GM12872 (cell line): ENCODE measurements around the gene RBMS1.

ENCODE experiments used
- TF ChIP-seq, protein P1 (sequence below): IDR thresholded peaks from 3 replicates; pipeline ENCODE4 v1.5.1; 2011; ENCODE audit warnings: low read depth, mild to moderate bottlenecking, low read length, moderate library complexity; ENCODE audit not compliant: insufficient read depth

RBMS1 gene

DNA sequence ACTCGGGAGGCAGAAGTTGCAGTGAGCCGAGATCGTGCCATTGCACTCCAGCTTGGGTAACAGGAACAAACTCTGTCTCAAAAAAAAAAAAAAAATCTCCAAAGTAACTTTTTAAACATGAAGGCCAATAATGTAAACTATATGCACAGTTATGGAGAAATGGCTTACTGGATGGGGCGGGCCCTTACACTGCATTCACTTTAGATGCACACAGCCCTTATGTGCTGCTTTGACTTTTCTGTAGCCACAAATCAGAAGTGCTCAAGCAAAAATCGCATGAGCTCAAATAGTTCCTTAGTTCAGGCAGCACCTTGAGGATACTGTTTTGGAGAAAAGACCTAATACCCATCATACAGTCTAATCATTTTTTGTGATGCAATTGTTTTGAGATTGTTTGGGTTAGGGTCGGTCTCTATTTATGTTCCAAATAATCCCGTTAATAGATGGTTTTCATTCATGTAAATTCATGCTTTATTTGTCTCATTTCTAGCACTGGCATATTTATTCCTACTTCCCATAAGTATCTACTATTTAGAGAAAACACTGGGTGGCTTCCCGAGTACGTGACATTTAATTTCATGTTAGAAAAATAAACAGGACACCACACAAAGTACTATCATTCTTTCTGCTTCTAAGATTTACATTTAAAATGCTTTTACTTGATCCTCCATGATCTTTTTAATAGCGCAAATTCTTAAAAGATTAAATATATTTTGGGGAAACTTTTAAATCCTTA lies 34.7 kb downstream of the RBMS1 start:
- TF ChIP-seq, protein P1, sequence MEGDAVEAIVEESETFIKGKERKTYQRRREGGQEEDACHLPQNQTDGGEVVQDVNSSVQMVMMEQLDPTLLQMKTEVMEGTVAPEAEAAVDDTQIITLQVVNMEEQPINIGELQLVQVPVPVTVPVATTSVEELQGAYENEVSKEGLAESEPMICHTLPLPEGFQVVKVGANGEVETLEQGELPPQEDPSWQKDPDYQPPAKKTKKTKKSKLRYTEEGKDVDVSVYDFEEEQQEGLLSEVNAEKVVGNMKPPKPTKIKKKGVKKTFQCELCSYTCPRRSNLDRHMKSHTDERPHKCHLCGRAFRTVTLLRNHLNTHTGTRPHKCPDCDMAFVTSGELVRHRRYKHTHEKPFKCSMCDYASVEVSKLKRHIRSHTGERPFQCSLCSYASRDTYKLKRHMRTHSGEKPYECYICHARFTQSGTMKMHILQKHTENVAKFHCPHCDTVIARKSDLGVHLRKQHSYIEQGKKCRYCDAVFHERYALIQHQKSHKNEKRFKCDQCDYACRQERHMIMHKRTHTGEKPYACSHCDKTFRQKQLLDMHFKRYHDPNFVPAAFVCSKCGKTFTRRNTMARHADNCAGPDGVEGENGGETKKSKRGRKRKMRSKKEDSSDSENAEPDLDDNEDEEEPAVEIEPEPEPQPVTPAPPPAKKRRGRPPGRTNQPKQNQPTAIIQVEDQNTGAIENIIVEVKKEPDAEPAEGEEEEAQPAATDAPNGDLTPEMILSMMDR, result no peak

DNA sequence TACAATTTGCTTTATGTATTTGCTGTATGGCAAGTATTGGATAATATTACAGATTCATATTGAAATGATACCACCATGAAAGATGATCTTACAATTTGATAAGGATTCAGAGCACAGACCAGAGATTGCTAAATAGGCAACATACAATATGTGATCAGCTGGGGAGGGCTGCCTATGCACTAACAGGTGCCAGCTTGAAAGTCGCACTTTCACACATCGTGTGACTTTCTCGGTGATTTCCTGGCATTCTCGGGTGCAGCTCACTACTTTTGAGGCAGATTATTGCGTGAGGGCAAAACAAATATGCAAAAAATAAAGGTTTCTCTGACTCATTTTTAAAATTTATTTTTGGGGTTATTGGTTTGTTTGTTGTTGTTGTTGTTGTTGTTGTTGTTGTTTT lies 36.0 kb downstream of the RBMS1 start:
- TF ChIP-seq, protein P1, result no peak

DNA sequence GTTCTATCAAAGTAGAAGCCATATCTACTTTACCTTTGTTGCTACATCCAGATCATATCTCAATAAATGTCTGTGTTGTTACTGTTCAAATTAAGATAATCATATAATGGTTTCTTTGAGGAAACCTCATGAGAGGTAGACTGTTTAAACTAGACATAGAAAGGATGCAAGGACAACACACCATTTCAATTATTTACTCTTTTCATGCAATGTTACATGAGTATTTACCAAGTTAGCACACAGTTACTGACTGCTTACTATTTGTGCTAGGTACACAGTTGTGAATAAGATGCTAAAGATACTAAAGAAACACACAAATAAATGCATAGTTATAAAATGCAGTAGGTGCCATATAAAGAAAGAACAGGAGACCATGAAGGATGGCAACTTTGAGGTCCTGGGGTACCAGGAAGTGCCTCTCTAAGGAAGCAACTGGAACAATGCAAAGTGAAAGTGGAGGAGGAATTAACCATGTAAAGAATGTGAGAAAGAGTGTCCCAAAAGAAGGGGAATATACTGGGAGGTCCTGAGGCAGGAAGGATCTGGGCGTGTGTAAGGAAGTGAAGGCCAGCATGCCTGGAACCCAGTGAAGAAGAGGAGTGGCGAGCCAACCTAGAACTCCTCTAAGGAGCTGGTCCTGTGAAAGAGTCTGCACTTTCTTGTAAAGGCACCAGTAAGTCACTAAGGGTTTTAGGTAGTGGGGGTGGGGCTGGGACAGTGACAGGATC lies 39.4 kb downstream of the RBMS1 start:
- TF ChIP-seq, protein P1, result no peak

DNA sequence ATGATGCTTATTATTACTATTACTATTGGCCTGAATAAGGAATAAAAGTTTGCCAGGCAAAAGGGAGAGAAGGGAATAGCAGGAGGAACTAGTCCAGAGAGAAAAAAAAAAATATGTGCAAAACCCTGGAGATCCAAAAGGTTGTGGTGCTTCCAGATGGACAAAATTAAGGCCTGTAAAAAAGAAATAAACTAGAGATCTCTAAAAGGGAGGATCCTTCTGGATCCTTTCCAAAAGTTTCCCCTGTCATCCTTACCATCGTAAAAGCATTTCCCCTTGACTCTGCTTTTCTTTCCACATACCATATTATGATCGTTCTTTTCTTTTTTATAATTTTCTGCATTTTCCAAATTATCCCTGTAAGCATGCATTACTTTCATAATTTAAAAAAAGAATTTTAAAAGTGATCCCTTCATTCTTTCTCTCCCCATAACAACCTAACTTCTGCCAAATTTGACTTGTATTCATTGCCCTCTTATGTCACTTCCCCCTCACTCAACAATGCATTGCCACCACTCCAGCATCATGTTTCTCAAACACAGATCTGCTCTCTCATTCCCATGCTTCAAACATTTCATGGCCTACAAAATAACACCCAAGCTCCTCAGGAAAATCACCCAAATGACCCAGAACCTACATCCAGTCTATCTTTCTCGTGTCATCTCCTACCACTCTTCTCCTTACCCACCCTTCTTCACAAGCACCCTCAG lies 40.3 kb downstream of the RBMS1 start:
- TF ChIP-seq, protein P1, result no peak

DNA sequence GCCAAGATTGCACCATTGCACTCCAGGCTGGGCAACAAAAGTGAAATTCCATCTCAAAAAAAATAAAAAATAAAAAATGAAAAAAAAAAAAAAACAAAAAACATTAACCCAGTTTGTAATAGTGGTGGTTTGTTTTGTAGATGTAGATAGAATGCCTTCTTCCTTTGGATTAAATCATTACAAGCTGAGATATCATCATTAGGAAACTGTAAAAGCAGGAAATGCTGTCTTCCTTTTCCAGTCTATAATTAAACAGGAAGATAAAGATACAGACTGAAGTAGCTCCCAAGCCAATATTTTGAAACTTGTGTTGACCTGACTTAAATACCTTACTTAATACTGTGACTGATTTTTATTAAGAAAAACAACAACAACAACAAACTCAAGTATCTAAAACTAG lies 43.1 kb downstream of the RBMS1 start:
- TF ChIP-seq, protein P1, result no peak

DNA sequence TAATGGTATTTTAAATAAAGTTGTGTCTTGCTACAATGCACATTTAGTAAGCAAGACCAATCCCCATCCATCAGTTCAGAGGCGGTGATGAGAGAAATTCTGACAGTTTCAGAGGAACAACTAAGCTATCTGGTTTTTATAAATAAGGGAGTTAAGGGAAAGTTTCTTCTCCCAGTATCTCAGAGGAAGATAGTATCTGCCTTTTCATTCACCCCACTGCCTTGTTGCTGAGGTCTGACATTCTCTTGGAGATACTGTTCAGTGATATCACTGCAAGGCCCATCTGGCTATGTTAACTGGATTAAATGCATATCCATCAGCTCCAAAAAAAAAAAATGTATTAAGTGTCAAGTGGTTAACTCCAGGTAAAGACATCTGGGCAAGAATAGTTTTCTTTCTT lies 47.9 kb downstream of the RBMS1 start:
- TF ChIP-seq, protein P1, result no peak

DNA sequence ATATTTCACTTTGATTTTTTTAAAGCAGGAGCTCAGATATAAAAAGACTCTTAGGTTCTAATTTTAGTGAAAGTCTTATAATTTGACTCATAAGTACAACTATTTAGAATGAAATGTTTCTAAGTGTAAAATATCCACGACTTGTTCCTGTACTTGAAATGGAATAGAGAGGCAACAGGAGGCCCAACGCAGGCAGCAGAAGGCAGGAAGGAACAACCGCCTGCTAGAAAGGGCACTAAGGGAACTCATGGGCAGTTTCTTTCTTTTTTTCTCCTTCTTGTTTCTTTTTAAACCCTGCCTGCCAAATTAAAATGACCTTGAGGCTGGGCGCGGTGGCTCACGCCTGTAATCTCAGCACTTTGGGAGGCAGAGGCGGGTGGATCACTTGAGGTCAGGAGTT lies 51.0 kb downstream of the RBMS1 start:
- TF ChIP-seq, protein P1, result no peak
